ENCODE measurements around the gene RAB7A. TPM values are rescaled to one million over a fixed set of nuclear protein-coding genes. Genes with fewer than 3 reads are reported as not detected.

Gene RAB7A
- polyA plus RNA-seq, 2 of the 4 experiments (the other 2 are of a cell fraction): 137 to 160 TPM

- WGBS (ENCODE audit: missing lambda C conversion rate): no CpG with 5 or more reads among the region's 5 CpGs
- Histone ChIP-seq H3K27ac (no peak overlapping the region), H3K4me1 (no peaks in the 10 kb centered on the region), H3K9me3 (peaks cover 32% of the 10 kb centered on the region), H3K4me2 (no peak overlapping the region), H3K4me3 (no peak overlapping the region)
- no peak for TF ChIP-seq FOSB (CRISPR knock-in tag; IDR thresholded peaks at IDR 0.05)
- TF ChIP-seq CHD4 (IDR thresholded peaks at IDR 0.05; ENCODE audit: borderline replicate concordance): no peak
- no peak for TF ChIP-seq USF2 (IDR thresholded peaks at IDR 0.05)
- ATAC-seq (no peak), FAIRE-seq (no peak), DNase-seq (ENCODE audit: low read depth in 1 of 2, low spot score in 1 of 2) (no peak)
- ChIA-PET POLR2A (no interaction called here), CTCF (no interaction called here)
Measured at GRCh38 chr3:128853826-128854225, 127.8 kb downstream of the RAB7A start.

GRCh38 chr3:128854475-128854874, 128.5 kb downstream of the RAB7A start:
- ATAC-seq (no peak), FAIRE-seq (no peak), DNase-seq (ENCODE audit: low read depth in 1 of 2, low spot score in 1 of 2) (peak in 1 of 2 experiments; percentile 32)
- peaks cover 38% of the 10 kb centered on the region for H3K9me3 ChIP-seq
- H3K27ac ChIP-seq: no peak overlapping the region
- no peak overlapping the region for H3K4me2 ChIP-seq
- no peak overlapping the region for H3K4me3 ChIP-seq
- H3K4me1 ChIP-seq: no peaks in the 10 kb centered on the region
- TF ChIP-seq TFCP2L1 (CRISPR knock-in tag; IDR thresholded peaks at IDR 0.05) (no peak), NPAS2 (CRISPR knock-in tag; IDR thresholded peaks at IDR 0.05; ENCODE audit: borderline replicate concordance) (no peak), SMC3 (IDR thresholded peaks at IDR 0.05) (no peak), MYC (IDR thresholded peaks at IDR 0.05; ENCODE audit: borderline replicate concordance, low read length) (no peak), ZC3H11A (IDR thresholded peaks at IDR 0.05) (no peak), HEYL (CRISPR knock-in tag; IDR thresholded peaks at IDR 0.05) (no peak), ELK1 (IDR thresholded peaks at IDR 0.05; ENCODE audit: low read depth, low read length) (no peak), HES2 (IDR thresholded peaks at IDR 0.05) (no peak), TP53 (CRISPR knock-in tag; IDR thresholded peaks at IDR 0.05) (no peak), KDM5A (IDR thresholded peaks at IDR 0.05) (no peak), CEBPB (IDR thresholded peaks at IDR 0.05) (no peak), KDM1A (IDR thresholded peaks at IDR 0.05; ENCODE audit: low read depth) (no peak), EP300 (IDR thresholded peaks at IDR 0.05) (no peak), BHLHE40 (IDR thresholded peaks at IDR 0.05; ENCODE audit: low read depth, low read length) (no peak)
- 42% methylated on average over 3 of the region's 3 CpGs for WGBS (ENCODE audit: missing lambda C conversion rate)
- ChIA-PET POLR2A (no interaction called here), CTCF (no interaction called here)

- no peak for ATAC-seq
- peaks cover 49% of the 10 kb centered on the region for H3K9me3 ChIP-seq
- no peaks in the 10 kb centered on the region for H3K4me1 ChIP-seq
- H3K4me2 ChIP-seq: no peak overlapping the region
- CTCF ChIA-PET: interaction anchor here (1.9 kb wide), 1 partner anchor 10 kb away, joined by 8 read pairs; no protein-coding TSS in a partner anchor
- POLR2A ChIA-PET: no interaction called here
- 23% methylated on average over 3 of the region's 4 CpGs for WGBS (ENCODE audit: missing lambda C conversion rate)
- DNase-seq (ENCODE audit: low read depth in 1 of 2, low spot score in 1 of 2): no peak
- H3K27ac ChIP-seq: no peak overlapping the region
- no peak overlapping the region for H3K4me3 ChIP-seq
- FAIRE-seq: no peak
- TF ChIP-seq USF2 (IDR thresholded peaks at IDR 0.05) (no peak), EHMT2 (IDR thresholded peaks at IDR 0.05; ENCODE audit: low read depth) (no peak), RNF2 (IDR thresholded peaks at IDR 0.05; ENCODE audit: borderline replicate concordance, low read depth) (no peak), MAX (IDR thresholded peaks at IDR 0.05) (no peak), FOSB (CRISPR knock-in tag; IDR thresholded peaks at IDR 0.05) (no peak), NPAS2 (CRISPR knock-in tag; IDR thresholded peaks at IDR 0.05; ENCODE audit: borderline replicate concordance) (no peak), CHD4 (IDR thresholded peaks at IDR 0.05; ENCODE audit: borderline replicate concordance) (no peak), BCL3 (IDR thresholded peaks at IDR 0.05) (no peak), MAZ (IDR thresholded peaks at IDR 0.05; ENCODE audit: borderline replicate concordance, low read depth, low read length) (no peak), ZSCAN20 (CRISPR knock-in tag; IDR thresholded peaks at IDR 0.05) (no peak), HDAC2 (IDR thresholded peaks at IDR 0.05) (no peak), CBX2 (IDR thresholded peaks at IDR 0.05; ENCODE audit: borderline replicate concordance, low read depth) (no peak), HOXB5 (CRISPR knock-in tag; IDR thresholded peaks at IDR 0.05) (no peak), CBX8 (IDR thresholded peaks at IDR 0.05) (no peak), FOSL2 (IDR thresholded peaks at IDR 0.05) (no peak), FOSL2 (CRISPR knock-in tag; IDR thresholded peaks at IDR 0.05) (no peak), HES2 (IDR thresholded peaks at IDR 0.05) (no peak)
Measured at GRCh38 chr3:128855569-128855968, 129.6 kb downstream of the RAB7A start.
